SW 1271 (cell line): Measurements from ENCODE around the gene ATP8A1.

Experiments
- DNase-seq, 2 experiments: peaks; one replicate each; lab custom pipeline; 2025; lab: John Stamatoyannopoulos, UW

ATP8A1 gene

DNA sequence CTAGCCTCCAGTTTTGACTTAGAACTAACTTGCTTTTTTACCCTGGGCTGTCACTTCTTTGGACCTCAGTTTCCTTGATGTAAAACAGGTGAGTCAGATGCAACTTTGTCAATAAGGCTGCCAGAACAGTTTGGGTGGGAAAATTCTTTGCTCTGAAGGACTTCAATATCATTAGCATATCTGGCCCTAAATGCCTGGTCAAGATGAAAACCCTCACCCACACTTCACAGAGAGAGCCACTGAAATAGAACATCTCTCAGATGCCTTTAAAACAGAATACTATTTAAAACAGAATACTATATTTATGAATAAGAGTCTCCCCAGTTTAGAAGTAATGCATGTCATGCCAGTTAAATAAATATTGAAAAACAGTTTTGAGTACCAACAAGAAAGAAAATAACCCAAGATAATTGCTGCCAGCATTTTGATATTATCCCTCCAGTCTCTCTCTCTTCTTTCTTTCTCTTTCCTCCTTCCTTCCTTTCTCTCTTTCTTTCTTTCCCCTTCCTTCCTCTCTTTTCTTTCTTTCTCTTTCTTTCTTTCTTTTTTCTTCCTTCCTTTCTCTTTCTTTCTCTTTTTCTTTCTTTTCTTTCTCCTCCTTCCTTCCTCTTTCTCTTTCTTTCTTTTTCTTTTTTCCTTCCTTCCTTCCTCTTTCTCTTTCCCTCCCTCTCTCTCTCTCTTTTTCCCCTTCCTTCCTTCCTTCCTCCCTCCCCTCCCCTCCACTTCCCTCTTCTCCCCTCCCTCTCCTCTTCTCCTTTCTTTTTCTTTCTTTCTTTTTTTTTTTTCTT, 292.4 kb downstream of the ATP8A1 start:
- no peak for DNase-seq

DNA sequence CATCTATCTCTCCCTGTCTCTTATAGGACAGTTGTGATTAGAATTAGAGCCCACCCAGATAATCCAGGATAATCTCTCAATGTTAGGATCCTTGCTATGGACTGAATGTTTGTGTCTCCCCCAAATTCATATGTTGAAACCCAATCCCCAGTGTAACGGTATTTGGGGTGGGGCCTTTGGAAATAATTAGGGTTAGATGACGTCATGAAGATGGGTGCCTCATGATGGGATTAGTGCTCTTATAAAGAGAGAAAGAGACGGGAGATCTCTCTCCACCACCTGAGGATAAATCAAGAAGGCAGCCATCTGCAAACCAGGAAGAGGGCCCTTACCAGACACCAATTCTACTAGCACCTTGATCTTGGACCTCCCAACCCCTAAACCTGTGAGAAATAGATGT, 293.3 kb downstream of the ATP8A1 start:
- no peak for DNase-seq

DNA sequence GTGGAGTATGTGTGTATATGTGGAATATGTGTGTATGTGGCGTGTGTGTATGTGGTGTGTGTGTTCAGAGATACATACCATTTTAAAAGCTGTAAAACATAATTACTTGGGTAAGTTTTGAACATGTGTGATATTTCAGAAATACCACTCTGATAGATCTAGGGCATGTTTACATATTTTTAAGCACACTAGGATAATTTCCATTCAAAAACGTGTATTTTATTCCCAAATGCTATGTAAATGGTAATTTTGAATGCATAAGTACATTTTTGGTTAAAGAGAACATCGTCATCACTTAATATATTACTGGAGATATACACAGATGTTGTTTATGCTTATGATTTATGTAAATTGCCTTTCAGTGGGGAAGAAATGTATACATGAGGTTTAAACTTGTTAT, 294.3 kb downstream of the ATP8A1 start:
- DNase-seq = no peak

DNA sequence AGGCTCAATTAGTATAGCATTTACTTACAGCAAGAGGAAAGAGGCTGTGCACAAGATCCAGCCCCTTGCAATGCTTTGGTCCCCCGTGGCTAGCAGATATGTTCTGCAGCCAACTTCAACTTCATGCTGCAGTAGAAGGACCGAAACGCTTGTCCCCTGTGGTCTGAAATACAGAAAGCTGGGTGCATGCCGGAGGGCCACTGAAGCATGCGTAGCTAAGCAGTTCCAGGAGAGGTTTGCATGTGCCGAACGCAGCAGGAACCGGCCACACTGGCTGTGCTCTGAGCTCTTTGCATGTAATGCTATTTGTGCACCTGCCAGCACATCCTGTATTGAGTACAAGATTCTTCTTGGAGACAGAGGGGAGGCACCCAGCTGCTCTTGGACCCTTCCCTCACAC, 295.4 kb downstream of the ATP8A1 start:
- DNase-seq = no peak

DNA sequence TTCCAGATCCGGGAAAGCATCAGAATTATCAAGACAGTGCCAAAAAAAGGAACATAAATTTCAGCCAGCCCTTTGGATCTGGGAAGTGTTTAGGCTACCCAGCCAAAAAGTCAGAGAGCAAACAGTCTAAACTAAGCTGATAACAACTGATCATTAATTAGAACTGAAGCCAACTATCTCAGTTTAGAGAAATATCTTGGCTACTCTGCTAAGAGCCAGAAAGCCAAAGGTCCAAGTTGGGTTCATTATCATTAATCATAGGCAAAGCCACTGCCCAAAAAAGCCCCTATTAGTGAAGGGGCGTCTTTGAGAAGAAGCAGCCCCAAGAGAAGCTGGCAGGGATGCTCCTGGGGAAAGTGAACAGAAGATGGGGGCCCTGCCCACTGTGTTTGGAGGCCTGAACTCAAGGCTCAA, 296.6 kb downstream of the ATP8A1 start:
- DNase-seq = no peak

DNA sequence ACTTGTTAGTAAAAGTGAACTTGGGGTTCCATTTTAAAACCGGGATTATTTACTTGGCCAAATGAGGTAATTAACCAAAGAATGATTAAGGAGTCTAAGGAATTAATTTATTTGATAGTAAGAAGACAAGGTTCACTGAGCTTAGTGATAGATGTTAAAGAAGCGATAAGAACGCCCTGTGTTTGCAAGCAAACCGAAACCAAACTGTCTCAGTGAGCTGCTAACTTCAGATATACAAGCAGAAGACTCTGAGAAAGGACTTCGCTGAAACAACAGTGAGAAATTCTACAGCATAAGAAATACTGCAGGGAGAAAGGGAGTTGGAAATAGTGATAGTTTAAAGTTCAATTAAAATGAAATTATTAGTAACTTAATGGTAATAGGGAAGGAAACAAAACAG, 297.2 kb downstream of the ATP8A1 start:
- no peak for DNase-seq
